GM12801 (cell line): ENCODE results near the gene GIMAP8.
A peak's percentile ranks its signal among the peaks of the same experiment; 100 is the strongest.

Experiments used
- TF ChIP-seq, protein P1 (sequence below): IDR thresholded peaks from one replicate; pipeline ENCODE4 v1.5.1; 2011; ENCODE audit warnings: control low read depth; ENCODE audit not compliant: insufficient read length; ENCODE audit errors: extremely low read depth

GIMAP8 gene

DNA sequence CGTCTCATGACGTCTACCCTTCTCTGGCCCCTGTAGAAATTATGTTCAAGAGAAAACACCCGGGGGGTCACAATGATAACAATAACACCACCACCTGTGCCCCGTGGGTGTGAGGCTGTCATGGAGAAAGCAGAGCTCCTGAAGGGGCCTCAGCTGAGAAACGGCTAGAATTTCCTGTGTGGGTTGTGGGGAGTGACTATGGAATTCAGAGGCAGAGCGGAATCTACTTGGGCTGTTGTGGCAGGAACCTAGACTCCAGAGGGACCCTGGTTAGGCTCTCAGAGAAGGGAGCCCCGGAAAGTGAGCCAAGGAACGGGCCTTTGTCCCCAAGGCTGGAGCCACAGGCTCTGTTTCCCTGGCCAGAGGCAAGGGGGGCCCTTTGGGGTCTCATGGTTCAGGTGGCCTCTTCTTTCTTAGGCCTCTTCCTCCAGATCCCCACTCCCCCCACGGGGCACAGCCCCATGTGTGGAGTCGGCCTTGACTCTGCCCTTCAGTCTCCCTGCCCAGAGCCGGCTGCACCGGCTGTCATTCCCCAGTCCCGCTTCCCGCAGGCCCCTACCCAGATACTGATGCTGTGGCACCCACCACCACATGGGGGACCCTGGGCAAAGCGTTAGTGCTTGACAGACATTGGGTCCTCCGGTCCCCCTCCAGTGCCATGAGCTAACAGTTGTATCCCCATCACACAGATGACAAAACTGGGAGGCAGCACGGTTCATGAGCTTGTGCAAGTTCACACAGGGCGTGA, 6.5 kb upstream of the GIMAP8 start:
- TF ChIP-seq, protein P1, sequence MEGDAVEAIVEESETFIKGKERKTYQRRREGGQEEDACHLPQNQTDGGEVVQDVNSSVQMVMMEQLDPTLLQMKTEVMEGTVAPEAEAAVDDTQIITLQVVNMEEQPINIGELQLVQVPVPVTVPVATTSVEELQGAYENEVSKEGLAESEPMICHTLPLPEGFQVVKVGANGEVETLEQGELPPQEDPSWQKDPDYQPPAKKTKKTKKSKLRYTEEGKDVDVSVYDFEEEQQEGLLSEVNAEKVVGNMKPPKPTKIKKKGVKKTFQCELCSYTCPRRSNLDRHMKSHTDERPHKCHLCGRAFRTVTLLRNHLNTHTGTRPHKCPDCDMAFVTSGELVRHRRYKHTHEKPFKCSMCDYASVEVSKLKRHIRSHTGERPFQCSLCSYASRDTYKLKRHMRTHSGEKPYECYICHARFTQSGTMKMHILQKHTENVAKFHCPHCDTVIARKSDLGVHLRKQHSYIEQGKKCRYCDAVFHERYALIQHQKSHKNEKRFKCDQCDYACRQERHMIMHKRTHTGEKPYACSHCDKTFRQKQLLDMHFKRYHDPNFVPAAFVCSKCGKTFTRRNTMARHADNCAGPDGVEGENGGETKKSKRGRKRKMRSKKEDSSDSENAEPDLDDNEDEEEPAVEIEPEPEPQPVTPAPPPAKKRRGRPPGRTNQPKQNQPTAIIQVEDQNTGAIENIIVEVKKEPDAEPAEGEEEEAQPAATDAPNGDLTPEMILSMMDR = no peak

DNA sequence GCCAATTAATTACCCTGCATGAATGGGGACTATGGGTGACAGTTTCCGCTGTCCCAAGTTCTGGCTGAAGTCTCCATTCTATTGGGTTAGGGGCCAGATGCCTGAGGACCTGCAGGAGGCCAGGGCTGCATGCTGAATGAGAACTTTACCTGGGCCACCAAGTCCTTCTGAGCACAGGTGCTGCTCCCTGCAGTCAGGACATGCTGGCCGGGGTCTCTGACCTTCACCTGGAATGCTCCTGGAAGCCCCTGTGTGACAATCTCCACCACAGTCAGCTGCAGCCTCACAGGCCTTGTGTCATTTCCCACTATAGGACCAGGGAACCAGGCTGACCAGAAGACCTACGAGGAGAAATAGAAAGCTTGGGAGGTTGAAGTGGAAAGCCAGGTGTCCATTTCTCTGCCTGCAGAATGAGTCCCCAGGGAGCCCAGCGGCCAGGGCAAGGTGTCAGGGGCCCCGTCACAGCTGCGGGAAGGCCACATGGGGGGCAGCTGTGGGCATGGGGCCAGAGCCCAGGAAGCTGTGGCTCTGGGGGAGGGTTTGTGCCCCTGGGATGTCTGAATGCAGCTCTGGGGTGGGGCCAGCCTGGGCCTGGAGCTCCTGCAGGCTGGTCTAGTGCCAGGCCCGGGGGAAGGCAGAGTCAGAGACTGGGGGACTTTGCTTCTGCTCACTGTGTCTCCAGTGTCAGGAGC, 5.6 kb upstream of the GIMAP8 start:
- TF ChIP-seq, protein P1 = no peak

DNA sequence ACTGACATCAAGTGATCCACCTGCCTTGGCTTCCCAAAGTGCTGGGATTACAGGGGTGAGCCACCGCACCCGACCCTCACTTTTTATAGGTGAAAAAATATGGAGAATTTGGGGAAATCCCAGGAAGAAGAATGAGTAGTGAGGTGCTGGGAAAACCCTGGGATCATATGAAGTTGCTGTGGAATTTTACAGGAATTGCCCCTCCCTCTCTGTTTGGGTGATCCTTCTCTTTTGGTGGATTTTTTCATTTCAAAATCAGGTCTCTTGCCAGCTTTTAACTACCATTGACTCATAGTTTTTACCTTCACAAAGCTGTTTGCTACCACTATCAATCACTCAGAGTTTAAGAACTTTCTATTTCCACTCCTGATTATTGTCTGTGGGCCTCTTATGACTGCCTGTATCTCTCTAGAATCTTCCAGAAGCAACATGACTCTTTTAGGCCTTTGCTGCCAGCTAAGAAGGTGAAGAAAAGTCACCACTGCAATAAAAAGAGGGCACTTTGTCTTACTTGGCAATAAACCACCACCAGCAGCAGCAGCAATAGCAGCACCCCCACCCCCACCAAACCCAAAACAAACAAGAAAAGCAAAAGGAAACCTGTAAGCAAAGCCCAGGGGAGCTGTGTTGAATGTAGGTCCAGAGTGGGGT, 4.0 kb upstream of the GIMAP8 start:
- TF ChIP-seq, protein P1 = no peak

DNA sequence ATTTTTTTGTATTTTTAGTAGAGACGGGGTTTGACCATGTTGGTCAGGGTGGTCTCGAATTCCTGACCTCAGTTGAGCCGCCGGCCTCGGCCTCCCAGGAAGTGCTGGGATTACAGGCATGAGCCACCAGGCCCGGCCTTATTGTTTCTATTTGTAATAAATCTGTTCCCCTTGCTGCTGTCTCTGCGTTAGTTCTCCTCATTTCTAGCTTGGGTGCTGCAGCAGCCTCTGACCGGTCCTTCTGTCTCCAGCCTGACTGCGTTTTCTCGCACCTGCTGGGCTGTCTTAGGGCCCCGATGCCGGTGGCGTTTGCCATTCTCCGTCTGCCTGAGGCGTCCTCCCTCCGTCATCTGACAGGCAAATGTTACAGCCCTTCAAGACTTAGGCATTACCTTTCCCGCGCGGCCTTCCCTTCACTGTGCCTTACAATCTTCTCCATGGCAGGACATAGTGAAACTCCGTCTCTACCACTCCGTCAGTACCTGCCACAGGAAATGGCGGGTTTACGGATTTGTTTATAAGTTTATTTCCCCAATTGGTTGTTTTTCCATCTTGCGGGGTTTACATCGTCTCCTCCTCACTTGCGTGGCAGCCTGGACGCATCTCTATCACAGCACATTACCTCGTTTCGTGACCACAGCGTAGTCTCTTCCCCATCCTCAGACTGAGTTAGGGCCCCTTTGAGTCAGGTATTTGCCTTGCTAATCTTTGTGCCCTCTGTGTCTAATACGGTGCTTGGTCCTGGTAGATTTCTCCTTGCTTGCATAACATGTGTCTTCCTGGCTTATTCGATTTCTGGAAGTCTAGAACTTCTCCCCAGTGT, 2.3 kb upstream of the GIMAP8 start:
- TF ChIP-seq, protein P1 = no peak

DNA sequence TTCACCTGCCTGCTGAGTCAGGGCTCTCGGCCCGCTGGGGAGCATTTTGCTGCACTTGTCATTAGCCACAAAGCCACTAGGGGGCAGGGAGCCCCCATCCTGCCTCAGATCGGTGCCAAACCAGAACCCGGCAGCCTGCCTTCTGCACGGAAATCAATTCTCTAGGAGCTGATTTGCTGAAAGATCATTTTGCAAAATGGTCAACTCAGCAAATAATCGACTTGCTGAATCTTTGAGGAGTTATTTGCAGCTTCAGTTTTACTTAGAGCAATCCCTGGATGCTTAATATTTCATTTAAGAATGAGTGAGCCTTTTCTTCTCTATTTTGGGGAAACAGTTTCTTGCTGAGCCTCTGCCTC, 1.7 kb upstream of the GIMAP8 start:
- TF ChIP-seq, protein P1 = peak; percentile 64

DNA sequence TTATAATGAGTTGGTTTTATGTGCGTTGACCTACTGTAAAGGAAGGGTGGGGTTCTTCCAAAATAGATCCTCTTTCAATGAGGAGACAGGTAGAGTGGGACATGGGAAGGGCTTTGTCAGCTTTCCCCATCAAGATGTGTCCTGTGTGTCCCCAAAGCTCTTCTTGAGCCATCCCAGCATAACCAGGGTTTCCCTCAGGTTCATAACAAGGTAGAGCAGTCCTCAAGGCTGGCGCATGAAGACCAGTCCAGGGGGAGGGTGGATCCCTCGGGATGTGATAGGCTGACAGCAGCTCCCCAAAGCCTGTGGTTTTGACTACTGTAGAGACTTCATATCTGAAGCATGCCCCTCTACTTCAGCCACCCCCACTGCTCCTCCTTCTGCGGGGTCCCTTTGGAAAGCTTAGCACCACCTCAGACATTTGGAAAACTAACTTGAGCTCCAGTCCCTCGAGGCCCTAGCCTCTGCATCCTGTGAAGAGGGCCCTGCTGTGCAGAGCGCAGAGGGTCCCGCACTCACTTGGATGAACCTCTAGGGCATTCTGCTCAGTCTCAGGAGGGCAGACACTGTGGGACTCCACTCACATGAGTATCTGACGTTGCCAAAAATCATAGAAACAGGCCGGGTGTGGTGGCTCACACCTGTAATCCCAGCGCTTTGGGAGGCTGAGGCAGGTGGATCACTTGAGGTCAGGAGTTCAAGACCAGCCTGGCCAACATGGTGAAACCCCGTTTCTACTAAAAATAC, 1.1 kb upstream of the GIMAP8 start:
- TF ChIP-seq, protein P1 = no peak
